HG02938 (cell line): Measurements from ENCODE around the gene KIR3DL2.
"Not testable (repeated sequence)": the region's sequence is repeated elsewhere in the genome, so short reads cannot be mapped to it uniquely, and the experiment has no call there.

Experiments
- ATAC-seq: cut with Tn5 transposase; IDR thresholded peaks from one replicate; pipeline ENCODE4 v1.9.1; 2021; ENCODE audit warnings: mild to moderate bottlenecking, moderate library complexity; ENCODE audit not compliant: unreplicated experiment

KIR3DL2 gene

DNA sequence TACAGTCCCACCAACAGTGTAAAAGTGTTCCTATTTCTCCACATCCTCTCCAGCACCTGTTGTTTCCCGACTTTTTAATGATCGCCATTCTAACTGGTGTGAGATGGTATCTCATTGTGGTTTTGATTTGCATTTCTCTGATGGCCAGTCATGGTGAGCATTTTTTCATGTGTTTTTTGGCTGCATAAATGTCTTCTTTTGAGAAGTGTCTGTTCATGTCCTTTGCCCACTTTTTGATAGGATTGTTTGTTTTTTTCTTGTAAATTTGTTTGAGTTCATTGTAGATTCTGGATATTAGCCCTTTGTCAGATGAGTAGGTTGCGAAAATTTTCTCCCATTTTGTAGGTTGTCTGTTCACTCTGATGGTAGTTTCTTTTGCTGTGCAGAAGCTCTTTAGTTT lies 13.2 kb downstream of the KIR3DL2 start:
- ATAC-seq: not testable (repeated sequence)

DNA sequence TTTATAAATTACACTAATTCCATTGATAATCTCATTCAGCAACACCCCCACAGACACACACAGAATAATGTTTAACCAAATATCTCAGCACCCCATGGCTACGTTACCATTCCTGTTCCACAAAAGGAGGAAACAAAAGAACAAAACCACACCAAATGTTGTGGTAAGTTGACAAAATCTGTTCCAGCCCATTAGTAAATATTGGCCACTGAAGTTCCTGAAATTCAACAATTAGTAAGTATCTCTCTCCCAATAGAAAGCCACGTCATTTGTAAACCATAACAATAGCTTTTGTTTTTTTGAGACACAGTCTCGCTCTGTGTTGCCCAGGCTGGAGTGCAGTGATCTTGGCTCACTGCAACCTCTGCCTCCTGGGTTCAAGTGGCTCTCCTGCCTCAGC lies 21.5 kb downstream of the KIR3DL2 start:
- ATAC-seq: no peak

DNA sequence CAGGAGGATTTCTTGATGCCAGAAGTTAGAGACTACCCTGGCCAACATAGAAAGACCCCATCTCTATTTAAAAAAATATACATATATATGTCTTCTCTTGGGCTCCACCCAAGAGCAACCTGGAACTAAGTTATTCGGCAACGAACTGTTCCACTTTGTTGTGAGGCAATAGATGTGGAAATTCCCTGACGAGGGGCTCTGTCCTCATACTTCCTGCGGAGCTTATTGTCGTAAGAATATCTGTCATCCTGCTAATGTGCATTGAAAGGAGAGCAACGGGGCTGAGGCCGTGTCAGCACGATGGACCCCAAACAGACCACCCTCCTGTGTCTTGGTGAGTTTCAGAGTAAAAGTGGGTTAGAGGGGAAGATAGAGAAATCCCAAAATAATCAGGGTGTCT lies 23.7 kb downstream of the KIR3DL2 start, which contains the start of gene FCAR:
FCAR (plus strand) TSS at position 246 of the 400 bp plus-strand sequence; CDS start at position 301, 55 bp downstream.
- no peak for ATAC-seq

DNA sequence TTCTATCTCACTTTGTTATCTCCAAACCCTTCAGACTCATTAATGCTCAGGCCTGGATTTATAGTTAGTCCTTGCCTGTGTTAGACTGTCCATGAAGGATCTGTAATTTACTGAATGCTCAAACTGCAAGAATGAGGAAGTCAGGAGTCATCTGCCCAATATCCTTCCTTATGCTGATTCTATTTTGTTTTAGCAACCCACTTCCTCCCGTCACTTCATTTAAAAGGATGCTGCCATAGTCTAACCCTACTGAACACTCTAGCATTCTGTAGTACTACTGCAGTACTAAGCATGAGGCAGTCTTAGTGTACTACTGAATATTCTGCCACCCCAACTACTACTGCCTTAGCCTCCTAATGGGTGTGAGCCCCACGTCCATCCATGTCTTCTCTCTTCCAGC lies 25.3 kb downstream of the KIR3DL2 start:
- ATAC-seq: no peak

DNA sequence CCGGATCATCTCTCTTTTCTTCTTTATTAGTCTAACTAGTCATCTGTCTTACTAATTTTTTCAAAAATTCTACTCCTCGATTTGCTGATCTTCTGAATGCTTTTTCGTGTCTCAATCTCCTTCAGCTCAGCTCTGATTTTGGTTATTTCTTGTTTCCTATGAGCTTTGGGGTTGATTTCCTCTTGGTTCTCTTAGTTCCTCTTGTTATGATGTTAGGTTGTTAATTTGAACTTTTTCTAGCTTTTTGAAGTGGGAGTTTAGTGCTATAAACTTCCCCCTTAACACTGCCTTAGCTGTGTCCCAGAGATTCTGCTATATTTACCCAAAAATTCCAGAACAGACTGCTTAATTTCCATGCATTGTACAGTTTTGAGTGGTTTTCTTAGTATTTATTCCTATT lies 27.2 kb downstream of the KIR3DL2 start:
- no peak for ATAC-seq

DNA sequence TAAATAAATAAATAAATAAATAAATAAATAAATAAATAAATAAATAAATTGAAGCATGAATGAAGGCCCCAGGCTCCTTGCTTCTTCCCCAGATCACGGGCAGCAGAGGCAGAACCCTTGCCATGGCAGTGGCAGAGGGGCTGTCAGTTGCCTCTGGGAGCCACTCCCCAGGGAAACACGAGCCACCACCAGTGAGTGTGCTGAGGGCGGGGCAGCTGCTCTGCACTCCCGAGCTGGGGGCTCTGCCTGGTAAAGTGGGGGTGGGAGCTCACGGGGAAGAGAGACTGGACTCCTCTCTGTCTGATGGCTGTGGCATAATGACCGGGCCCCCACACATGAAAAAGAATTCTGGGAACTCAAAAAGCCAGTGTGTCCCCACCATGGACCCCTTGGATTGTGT lies 31.6 kb downstream of the KIR3DL2 start:
- ATAC-seq: no peak

DNA sequence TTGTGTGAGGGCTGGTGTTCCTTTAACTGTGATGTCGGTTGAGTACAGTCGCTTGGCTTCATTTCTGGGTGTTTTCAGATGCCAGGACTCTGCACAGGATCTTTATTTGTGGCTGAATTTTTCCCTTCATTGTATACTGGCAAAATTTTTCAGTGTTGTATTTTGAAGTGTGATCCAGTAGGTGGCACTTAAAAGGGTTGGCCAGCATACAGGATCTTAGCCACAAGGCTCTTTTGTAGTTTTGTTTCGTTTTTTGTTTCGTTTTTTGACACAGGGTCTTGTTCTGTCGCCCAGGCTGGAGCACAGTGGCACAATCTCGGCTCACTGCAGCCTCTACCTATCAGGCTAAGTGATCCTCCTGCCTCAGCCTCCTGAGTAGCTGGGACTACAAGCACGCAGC lies 32.5 kb downstream of the KIR3DL2 start:
- no peak for ATAC-seq

DNA sequence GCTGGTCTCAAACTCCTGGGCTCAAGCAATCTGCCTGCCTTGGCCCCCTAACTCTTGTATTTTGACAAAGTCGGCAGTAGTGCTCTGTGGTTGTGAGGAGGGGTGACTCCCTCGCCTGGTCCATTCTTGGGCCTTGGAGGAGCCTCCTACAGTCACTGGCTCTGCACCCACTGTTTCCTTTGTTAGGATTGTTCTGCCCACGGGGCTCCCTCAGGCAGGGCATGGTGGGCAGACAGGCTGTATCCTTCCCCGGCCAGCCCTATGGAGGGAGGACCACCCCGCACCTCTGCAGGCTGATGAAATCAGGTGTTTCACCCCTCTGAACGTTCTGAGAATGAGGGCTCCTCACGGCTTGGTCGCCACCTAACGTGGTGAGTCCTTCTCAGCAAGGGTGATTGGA lies 33.0 kb downstream of the KIR3DL2 start:
- no peak for ATAC-seq

DNA sequence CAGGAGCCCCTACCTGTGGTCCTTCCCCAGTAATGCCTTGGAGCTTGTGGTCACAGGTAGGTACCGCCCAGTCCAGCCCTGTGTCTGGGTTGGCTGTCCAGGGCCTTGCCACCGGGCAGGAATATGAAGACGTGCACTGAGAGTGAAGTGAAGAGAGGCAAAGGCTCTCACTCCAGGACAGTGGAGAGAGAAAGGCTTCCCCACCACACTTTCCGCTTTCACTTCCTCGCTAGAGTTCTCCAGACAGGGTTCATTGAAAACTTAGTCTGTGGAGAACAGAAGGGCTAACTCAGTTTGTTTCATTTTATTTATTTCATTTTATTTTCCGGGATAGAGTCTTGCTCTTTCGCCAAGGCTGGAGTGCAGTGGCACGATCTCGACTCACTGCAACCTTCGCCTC lies 38.0 kb downstream of the KIR3DL2 start:
- no peak for ATAC-seq

DNA sequence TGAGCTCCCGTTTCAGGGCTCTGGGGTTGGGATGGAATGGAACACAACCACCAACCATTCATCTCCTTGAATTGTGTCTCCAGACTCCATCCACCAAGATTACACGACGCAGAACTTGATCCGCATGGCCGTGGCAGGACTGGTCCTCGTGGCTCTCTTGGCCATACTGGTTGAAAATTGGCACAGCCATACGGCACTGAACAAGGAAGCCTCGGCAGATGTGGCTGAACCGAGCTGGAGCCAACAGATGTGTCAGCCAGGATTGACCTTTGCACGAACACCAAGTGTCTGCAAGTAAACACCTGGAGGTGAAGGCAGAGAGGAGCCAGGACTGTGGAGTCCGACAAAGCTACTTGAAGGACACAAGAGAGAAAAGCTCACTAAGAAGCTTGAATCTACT lies 39.3 kb downstream of the KIR3DL2 start:
- no peak for ATAC-seq

DNA sequence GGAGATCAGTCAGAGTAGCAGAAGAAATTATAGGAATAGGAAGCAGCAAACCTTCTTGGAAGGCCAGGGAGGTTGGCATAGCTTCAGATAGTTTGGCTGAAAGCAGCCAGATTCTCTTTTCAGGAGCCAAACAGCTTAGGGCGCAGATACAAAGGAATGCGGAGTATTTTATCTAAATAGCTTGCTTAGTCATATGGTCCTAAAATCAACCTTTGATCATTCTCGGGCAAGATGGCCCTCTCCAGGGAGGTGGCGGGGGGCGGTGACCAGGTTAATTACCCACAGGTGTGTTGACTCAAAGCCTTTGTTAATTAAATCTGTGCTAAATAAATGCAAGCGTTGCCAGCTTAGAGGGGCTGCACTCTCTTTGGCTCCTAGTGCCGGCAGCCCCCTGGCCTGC lies 43.2 kb downstream of the KIR3DL2 start:
- no peak for ATAC-seq

DNA sequence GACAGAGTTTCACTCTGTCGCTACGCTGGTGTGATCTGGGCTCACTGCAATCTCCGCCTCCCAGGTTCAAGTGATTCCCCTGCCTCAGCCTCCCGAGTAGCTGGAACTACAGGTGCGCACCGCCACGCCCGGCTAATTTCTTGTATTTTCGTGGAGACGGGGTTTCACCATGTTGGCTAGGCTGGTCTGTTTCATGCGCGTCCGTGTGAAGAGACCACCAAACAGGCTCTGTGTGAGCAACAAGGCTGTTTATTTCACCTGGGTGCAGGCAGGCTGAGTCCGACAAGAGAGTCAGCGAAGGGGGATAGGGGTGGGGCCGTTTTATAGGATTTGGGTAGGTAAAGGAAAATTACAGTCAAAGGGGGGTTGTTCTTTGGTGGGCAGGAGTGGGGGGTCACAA lies 43.9 kb downstream of the KIR3DL2 start:
- not testable (repeated sequence) for ATAC-seq

DNA sequence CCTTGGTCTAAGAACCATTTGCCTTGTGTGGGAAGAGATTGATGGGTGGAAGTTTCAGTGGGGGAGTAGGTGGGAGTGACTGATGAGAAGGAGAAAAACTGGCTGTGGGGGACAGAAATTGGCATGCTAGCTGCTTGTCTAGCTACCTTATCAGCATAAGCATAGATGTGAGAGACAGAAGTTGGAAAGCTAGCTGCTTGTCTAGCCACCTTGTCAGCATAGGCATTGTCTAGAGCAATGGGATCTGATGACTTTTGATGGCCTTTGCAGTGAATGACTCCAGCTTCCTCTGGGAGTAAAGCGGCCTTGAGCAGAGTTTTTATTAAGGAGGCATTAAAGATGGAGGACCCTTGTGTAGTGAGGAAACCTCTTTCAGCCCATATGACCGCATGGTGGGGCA lies 45.8 kb downstream of the KIR3DL2 start:
- no peak for ATAC-seq

DNA sequence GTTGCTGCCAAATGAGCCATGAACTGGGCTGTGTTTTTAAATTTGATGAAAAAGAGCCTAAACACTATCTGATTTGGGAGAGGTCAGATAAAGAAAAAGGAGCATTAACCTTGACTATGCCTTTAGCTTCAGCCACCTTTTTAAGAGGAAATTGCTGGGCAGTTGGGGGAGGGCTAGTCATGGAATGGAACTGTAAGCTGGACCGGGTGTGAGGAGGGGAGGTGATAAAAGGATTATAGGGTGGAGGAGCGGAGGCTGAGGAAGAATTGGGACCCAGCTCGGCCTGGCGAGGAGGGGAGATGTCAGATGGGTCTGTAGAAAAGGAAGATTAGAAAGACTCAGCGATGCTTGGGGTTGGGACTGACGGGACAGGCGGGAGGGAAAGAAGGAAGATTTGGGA lies 48.4 kb downstream of the KIR3DL2 start:
- not testable (repeated sequence) for ATAC-seq

DNA sequence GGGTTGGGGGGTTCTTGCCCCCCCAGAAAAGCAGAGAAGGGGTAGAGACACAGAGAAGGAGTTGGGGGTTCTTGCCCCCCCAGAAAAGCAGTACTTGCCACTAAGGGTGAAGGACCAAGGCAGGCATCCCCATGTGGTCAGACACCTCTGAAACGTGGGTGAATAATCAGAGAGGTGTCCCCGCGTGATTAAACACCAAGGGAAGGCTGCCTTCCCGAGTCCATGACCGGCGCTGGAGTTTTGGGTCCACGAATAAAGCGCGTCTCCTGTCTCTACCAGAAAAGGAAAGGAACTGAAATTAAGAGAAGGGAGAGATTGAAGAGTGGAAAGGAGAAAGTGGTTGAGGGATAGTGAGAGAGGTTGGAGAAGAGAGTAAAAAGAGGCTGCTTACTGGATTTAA lies 49.4 kb downstream of the KIR3DL2 start:
- not testable (repeated sequence) for ATAC-seq

DNA sequence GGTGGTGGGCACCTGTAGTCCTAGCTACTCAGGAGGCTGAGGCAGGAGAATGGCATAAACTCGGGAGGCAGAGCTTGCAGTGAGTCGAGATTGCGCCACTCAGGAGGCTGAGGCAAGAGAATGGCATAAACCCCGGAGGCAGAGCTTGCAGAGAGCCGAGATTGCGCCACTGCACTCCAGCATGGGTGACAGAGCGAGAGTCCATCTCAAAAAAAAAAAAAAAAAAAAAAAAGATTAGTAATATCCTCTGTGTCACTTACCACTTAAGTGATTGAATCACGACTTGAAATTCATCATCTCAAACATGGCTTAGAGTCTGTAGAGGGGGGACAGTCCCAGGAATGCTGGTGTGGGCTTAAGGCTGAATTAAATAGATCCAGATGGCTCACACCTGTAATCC lies 50.9 kb downstream of the KIR3DL2 start:
- ATAC-seq: not testable (repeated sequence)

DNA sequence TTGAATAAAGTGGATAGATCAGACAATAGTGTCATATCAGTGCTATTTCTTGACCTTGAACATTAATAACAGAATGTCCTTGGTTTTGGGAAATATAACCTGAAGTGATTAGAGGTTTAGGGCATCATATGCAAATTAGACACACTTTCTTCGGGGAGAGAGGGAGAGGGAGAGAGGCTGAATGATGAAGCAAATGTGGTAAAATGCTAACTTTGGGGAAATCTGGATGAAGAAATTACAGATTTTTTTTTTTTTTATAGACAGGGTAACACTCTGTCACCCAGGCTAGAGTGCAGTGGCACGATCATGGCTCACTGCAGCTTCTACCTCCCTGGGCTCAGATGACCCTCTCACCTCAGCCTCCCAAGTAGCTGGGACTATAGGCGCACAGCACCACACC lies 51.8 kb downstream of the KIR3DL2 start:
- no peak for ATAC-seq

DNA sequence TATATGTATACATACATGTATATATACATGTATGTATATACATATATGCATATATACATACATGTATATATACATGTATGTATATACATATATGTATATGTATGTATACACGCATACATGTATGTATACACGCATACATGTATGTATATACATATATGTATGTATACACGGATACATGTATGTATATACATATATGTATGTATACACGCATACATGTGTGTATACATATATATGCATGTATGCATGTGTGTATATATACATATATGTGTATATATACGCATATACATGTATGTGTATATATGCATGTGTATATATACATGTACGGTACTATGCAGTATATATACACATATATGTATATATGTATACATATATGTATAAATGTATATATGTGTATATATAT lies 53.1 kb downstream of the KIR3DL2 start:
- ATAC-seq: no peak

DNA sequence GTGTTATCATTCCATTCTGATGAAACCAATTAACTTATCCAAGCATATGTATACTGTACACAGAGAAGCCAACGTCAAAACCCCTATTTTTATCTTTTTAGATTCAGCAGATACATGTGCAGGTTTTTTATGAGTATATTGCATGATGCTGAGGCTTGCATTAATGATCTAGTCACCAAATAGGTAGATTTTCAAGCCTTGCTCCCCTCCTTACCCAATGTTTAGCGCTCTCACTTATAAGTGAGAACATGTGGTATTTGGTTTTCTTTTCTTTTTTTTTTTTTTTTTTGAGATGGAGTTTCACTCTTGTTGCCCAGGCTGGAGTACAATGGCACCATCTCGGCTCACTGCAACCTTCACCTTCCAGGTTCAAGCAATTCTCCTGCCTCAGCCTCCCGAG lies 54.0 kb downstream of the KIR3DL2 start:
- ATAC-seq: not testable (repeated sequence)

DNA sequence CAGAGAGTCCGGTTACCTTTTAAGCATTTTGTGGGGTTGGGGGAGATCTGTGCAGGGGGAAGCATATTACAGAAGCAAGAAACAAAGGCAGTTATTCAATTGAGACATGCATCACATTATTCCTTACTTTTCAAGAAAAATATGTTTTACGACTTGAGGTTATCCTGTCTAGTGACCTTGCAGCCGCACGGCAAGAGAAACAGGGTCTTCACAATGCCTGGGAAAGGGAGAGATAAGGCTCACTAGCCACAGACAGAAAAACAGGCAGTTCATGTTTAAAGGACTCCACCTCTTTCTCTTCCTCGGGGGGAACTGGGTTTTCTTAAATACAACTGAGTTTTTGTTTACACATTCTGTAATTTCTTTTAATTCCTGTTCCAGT lies 55.2 kb downstream of the KIR3DL2 start:
- ATAC-seq: no peak

DNA sequence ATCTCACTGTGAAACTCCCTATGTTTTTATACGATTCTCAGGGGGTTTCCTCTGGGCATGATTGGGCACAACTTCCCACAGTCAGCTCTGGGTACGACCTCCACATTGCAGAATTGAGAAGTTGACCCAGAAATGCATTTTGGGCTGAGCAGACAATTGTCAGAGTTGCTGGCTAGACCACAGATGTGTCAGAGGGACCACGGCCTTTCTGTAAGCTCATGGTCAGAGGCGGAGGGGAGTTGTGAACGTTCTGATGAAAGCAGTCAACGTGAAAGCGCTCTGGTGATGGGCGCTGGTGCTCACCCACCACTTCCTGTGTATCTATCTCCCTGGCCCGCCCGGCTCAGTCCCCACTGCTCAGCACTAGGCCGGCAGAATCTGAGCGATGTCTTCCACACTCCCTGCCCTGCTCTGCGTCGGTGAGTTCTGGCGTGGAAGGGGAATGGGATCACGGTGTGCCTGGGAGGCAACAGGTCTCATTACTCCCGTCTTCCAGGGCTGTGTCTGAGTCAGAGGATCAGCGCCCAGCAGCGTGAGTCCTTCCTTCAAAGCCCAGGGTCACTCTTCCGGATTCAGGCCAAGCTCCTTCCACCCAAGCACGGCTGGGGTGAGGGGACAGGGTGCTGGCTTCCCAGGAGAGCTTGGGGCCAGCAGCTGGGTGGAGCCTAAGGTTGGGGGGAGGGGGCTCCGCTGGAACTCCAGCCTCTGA lies 55.7 kb downstream of the KIR3DL2 start, which contains the start of gene NCR1:
NCR1 (plus strand) TSS at position 346 of the 709 bp plus-strand sequence; CDS start at position 386, 40 bp downstream.
- ATAC-seq: no peak

DNA sequence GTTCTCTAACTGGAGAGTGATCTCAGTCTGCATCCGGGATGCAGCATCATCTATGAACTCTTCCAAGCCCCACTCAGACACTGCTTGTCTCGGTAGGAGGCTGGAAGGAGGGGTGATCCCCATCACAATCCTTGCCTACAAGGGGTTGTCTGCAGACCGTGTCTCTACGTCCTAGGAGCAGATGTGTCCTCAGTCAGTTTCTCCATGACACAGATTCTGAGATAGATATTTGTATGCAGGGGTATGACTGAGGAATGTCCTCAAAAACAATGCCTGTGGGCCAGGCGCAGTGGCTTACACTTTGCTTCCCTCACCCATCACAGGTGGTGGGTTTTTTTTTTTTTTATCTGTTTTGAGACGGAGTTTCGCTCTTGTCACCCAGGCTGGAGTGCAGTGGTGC lies 56.6 kb downstream of the KIR3DL2 start:
- no peak for ATAC-seq

DNA sequence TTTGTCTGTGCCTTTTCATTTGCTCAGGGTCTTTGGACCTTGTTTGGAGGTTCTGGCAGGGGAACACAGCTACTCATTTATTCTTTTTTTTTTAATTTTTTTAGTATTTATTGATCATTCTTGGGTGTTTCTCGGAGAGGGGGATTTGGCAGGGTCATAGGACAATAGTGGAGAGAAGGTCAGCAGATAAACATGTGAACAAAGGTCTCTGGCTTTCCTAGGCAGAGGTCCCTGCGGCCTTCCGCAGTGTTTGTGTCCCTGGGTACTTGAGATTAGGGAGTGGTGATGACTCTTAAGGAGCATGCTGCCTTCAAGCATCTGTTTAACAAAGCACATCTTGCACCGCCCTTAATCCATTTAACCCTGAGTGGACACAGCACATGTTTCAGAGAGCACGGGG lies 57.7 kb downstream of the KIR3DL2 start:
- not testable (repeated sequence) for ATAC-seq
